Measurements from ENCODE around the gene USP17L19.
"Not testable (repeated sequence)": the region's sequence is repeated elsewhere in the genome, so short reads cannot be mapped to it uniquely, and the experiment has no call there.

Gene USP17L19

DNA sequence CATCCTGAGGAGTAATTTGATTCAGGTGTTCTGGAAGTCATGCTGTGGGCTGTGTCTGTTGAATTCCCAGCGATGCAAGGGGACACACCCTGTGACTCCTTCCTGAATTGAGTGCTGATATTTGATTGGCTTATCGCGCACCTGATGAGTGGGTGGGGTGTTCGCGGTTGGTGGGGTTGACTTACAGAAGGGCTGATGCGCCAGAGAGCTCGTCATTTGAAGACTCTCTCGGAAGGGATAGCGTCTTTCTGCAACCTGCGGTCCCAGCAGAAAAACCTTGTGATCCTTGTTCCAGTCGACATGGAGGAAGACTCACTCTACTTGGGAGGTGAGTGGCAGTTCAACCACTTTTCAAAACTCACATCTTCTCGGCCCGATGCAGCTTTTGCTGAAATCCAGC lies 9.4 kb downstream of the USP17L19 start, which contains the start of gene USP17L21:
Gene USP17L21, plus strand, starts transcription at position 301 of the 400 bp plus-strand sequence. Its CDS starts 0 bp downstream, at position 301.
- H3K27me3 ChIP-seq (ENCODE audit: control insufficient read depth, insufficient read depth, low read length); H3K9me3 ChIP-seq (ENCODE audit: control insufficient read depth, insufficient read depth, low read length): not testable (repeated sequence)

DNA sequence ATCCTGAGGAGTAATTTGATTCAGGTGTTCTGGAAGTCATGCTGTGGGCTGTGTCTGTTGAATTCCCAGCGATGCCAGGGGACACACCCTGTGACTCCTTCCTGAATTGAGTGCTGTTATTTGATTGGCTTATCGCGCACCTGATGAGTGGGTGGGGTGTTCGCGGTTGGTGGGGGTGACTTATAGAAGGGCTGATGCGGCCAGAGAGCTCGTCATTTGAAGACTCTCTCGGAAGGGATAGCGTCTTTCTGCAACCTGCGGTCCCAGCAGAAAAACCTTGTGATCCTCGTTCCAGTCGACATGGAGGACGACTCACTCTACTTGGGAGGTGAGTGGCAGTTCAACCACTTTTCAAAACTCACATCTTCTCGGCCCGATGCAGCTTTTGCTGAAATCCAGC lies 14.1 kb downstream of the USP17L19 start, which contains the start of gene USP17L22:
Gene USP17L22, plus strand, starts transcription at position 301 of the 400 bp plus-strand sequence. Its CDS starts 0 bp downstream, at position 301.
- H3K36me3 ChIP-seq (ENCODE audit: control insufficient read depth, insufficient read depth, low read length); H3K9me3 ChIP-seq (ENCODE audit: control insufficient read depth, insufficient read depth, low read length); H3K9ac ChIP-seq (ENCODE audit: low read depth, low read length); H3K4me1 ChIP-seq (ENCODE audit: control insufficient read depth, insufficient read depth, low read length); H3K4me3 ChIP-seq (ENCODE audit: low read depth, low read length); H3K27me3 ChIP-seq (ENCODE audit: control insufficient read depth, insufficient read depth, low read length): not testable (repeated sequence)

More for the DNA sequence above, 9.4 kb downstream of the USP17L19 start, which contains the start of gene USP17L21:
- H3K4me3 ChIP-seq (ENCODE audit: low read depth, low read length); H3K4me1 ChIP-seq (ENCODE audit: control insufficient read depth, insufficient read depth, low read length); H3K9ac ChIP-seq (ENCODE audit: low read depth, low read length); H3K36me3 ChIP-seq (ENCODE audit: control insufficient read depth, insufficient read depth, low read length): not testable (repeated sequence)

DNA sequence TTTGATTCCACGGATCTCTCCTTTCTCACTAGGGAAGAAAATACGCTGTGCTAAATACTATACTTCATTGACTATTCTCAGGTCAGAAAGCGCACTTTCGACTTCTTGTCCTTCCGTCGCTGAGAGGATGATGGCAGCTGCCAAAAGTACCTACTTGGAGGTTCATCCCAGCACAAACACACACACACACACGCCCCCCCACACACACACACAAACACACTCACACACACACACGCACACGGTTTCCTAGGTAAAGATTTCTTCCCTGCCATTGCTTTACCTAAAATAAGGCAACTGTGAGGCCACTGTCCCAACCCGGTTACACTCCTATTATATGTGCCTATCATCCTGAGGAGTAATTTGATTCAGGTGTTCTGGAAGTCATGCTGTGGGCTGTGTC lies 18.5 kb downstream of the USP17L19 start:
- not testable (repeated sequence) for H3K27me3 ChIP-seq (ENCODE audit: control insufficient read depth, insufficient read depth, low read length); H3K9me3 ChIP-seq (ENCODE audit: control insufficient read depth, insufficient read depth, low read length); H3K9ac ChIP-seq (ENCODE audit: low read depth, low read length); H3K36me3 ChIP-seq (ENCODE audit: control insufficient read depth, insufficient read depth, low read length); H3K4me3 ChIP-seq (ENCODE audit: low read depth, low read length); H3K4me1 ChIP-seq (ENCODE audit: control insufficient read depth, insufficient read depth, low read length)
